GM21528 (cell line): ENCODE data around the gene DEFB113.

Source experiments
- ATAC-seq: cut with Tn5 transposase; IDR thresholded peaks from one replicate; pipeline ENCODE4 v1.9.1; 2021; ENCODE audit warnings: mild to moderate bottlenecking, moderate library complexity; ENCODE audit not compliant: unreplicated experiment, low FRiP score

Gene DEFB113

DNA sequence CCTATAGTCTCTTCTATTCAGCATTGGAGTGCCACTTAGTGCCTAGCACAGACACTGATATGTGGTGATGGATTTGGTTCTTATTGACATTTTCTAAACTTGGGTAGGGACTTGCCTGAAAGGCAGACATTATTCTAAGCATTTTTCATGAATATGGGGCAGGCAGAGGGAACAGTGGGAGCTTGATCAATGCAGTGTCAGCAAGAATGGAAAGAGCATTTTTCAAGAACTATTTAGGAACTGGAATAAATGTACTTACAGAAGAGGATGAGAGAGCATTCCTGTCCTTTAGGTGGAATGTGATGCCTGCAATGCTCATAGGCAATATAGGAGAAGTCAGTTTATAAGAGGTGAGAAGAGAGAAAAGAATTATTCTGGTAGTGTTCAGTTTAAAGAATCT lies 31.6 kb downstream of the DEFB113 start:
- no peak for ATAC-seq

GRCh38 chr6:49937017-49937416 lies 32.4 kb downstream of the DEFB113 start:
- ATAC-seq, result no peak

- no peak for ATAC-seq
Measured at GRCh38 chr6:49935387-49935786, 34.0 kb downstream of the DEFB113 start.

GRCh38 chr6:49934770-49935169 lies 34.7 kb downstream of the DEFB113 start:
- ATAC-seq, result no peak

DNA sequence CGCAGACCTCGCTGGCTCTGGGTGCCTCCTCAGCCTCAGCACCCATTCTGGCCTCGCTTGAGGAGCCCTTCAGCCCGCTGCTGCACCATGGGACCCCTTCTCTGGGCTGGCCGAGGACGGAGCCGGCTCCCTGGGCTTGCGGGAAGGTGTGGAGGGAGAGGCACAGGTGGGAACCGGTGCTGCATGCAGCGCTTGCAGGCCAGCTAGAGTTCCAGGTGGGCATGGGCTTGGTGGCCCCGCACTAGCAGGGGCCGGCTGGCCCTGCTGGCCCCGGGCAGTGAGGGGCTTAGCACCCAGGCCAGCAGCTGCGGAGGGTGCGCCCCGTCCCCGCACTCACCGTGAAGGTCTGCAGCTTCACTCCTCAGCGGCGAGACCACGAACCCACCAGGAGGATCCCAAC lies 35.9 kb downstream of the DEFB113 start:
- ATAC-seq, result no peak

GRCh38 chr6:49929340-49929739 lies 40.1 kb downstream of the DEFB113 start:
- no peak for ATAC-seq

GRCh38 chr6:49923826-49924225 lies 45.6 kb downstream of the DEFB113 start:
- no peak for ATAC-seq

DNA sequence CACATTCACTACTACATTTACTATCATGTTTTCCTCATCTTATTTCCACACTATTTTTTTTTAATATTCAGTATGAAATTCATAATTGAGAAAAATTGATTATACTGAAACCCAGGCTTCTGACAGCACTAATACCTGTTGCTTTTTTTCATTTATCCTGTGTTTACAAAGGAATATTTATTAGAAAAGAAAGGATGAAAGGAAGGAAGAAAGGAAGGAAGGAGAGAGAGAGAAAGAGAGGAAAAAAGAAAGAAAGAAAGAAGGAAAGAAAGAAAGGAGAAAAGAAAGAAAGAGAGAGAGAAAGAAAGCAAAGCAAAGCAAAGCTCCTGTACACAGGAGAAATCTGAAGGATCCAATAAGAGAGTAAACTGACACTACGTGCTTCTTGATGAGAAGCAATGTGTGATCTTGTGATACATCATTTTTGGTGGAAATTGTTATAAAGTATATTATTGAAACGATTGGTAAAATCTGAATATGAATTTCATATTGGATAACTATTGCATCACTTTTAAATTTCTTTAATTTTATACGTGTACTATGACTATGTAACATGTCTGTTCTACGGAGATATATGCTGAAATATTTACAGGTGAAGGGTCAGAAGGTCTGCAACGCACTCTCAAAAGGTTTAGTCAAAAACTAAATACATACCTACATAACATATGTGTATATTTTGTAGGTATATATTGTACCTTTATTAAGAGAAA lies 49.3 kb downstream of the DEFB113 start:
- no peak for ATAC-seq

GRCh38 chr6:49919261-49919660 lies 50.2 kb downstream of the DEFB113 start:
- ATAC-seq, result no peak

DNA sequence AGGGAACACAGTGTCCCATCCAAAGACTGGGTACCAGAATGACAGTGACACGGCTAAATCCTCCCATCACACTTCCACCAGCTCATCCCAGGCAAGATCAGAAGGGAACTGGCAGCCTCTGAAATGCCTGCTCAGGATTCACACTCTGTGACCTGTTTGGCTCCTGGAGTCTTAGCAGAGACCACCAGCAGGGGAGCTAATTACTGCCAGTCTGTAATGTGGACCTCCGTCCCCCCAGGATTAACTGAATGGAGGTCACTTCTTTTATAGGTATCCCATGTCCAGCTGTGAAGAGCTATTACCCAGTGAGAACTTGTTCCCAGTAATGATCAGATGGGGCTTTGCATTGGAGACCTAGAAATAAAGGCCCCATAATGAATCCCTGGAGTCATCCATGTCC lies 50.6 kb downstream of the DEFB113 start:
- no peak for ATAC-seq
